GM12878 (cell line): ENCODE results near the gene PSMD3.

Experiments used
- CTCF ChIP-seq, 3 experiments: IDR thresholded peaks in 2 of 3; conservative IDR thresholded peaks in 1 of 3; 2 replicates each; pipeline ENCODE4 v1.5.1; 2011; ENCODE audit warnings: low read depth in 3 of 3, low read length in 3 of 3, mild to moderate bottlenecking in 3 of 3, control low read depth in 2 of 3, moderate library complexity in 2 of 3, inconsistent platforms in 1 of 3, mixed read lengths in 1 of 3; ENCODE audit not compliant: control insufficient read depth in 2 of 3, insufficient read depth in 1 of 3; ENCODE audit errors: extremely low read depth in 1 of 3
- TCF12 ChIP-seq: IDR thresholded peaks from 2 replicates; pipeline ENCODE4 v1.6.1; 2011; ENCODE audit warnings: low read depth, mild to moderate bottlenecking, low read length

- no peak for TF ChIP-seq TCF12
- TF ChIP-seq CTCF (IDR thresholded peaks at IDR 0.05 in 2 of 3, conservative IDR thresholded peaks at IDR 0.05 in 1 of 3; ENCODE audit: control insufficient read depth in 2 of 3, extremely low read depth in 1 of 3, insufficient read depth in 1 of 3, low read depth in 3 of 3, low read length in 3 of 3): no peak
These were observed 20.0 kb upstream of the PSMD3 start for GRCh38 chr17:39960524-39961041.
